B cell (primary cell): ENCODE measurements around the gene NEK5. TPM values are rescaled to one million over a fixed set of nuclear protein-coding genes. Genes with fewer than 3 reads are reported as not detected.

Source experiments
- ATAC-seq: fragments of 200-7000 bp; cut with Tn5 transposase; one replicate; pipeline ENCODE4 v1.10.0; 2021; ENCODE audit warnings: low read depth, mild to moderate bottlenecking, moderate number of reproducible peaks, moderate library complexity
- CTCF ChIA-PET: fragments of 350-600 bp; sonication (Branson Sonifier 250); formaldehyde crosslinking; loops from one replicate; lab custom pipeline; 2021; ENCODE audit warnings: antibody characterized with exemption, inconsistent platforms; lab: Charles Lee
- POLR2A ChIA-PET: fragments of 350-600 bp; sonication (Branson Sonifier 250); formaldehyde crosslinking; loops from one replicate; lab custom pipeline; 2021; ENCODE audit warnings: antibody characterized with exemption; lab: Charles Lee
- DNase-seq: peaks from one replicate; pipeline ENCODE4 v3.0.0; 2013
- H2AFZ ChIP-seq: 2 replicates; pipeline ENCODE4 v1.6.1; 2012; ENCODE audit warnings: mild to moderate bottlenecking, low read depth, low read length; ENCODE audit not compliant: insufficient read depth, poor library complexity, severe bottlenecking
- H3K27ac ChIP-seq, 2 donors: 1 replicate in 1 of 2; 2 replicates in 1 of 2; pipeline ENCODE4 v1.5.1; 2012 to 2013; ENCODE audit warnings: low read length in 2 of 2, mild to moderate bottlenecking in 2 of 2, moderate library complexity in 1 of 2
- H3K27me3 ChIP-seq, 4 experiments: fragments of 200-600 bp in 1 of 4; sonication (generic) in 1 of 4; replicated peaks in 1 of 4; 1 replicate in 2 of 4; 2 replicates in 2 of 4; pipeline versions ENCODE4 v1.6.1 to v1.7.0; 2013 to 2016; ENCODE audit warnings: low read length in 3 of 4, mild to moderate bottlenecking in 2 of 4, mixed read lengths in 1 of 4, moderate library complexity in 1 of 4; ENCODE audit not compliant: insufficient read depth in 4 of 4, control insufficient read depth in 3 of 4; ENCODE audit errors: control extremely low read depth in 1 of 4
- H3K36me3 ChIP-seq, 2 experiments: replicated peaks in 1 of 2; 1 replicate in 1 of 2; 2 replicates in 1 of 2; pipeline versions ENCODE4 v1.6.1 to v1.7.1; 2013; ENCODE audit warnings: low read length in 1 of 2; ENCODE audit not compliant: insufficient read depth in 2 of 2, control insufficient read depth in 1 of 2; ENCODE audit errors: control extremely low read depth in 1 of 2, extremely low read depth in 1 of 2
- H3K4me1 ChIP-seq, 2 donors: fragments of 200-600 bp in 1 of 2; sonication (generic) in 1 of 2; 1 replicate in 1 of 2; 2 replicates in 1 of 2; pipeline versions ENCODE4 v1.5.1 to v1.6.1; 2013 to 2017; ENCODE audit warnings: low read length in 2 of 2; ENCODE audit not compliant: control insufficient read depth in 2 of 2, insufficient read depth in 2 of 2
- H3K4me2 ChIP-seq: replicated peaks from 2 replicates; pipeline ENCODE3; 2012; ENCODE audit warnings: mild to moderate bottlenecking, low read depth, low read length; ENCODE audit not compliant: poor library complexity, severe bottlenecking
- H3K4me3 ChIP-seq, 5 experiments: fragments of 200-600 bp in 1 of 5; sonication (generic) in 1 of 5; 1 replicate in 3 of 5; 2 replicates in 2 of 5; pipeline versions ENCODE4 v1.5.1 to v1.7.0; 2011 to 2016; ENCODE audit warnings: low read length in 4 of 5, mild to moderate bottlenecking in 4 of 5, low read depth in 2 of 5, control low read depth in 1 of 5, moderate library complexity in 1 of 5; ENCODE audit not compliant: insufficient read depth in 1 of 5; ENCODE audit errors: control extremely low read depth in 1 of 5, extremely low read depth in 1 of 5
- H3K79me2 ChIP-seq: fragments of 200-600 bp; sonication (generic); one replicate; pipeline ENCODE4 v1.6.0; 2016; ENCODE audit warnings: low read length; ENCODE audit not compliant: control insufficient read depth, insufficient read depth
- H3K9ac ChIP-seq: fragments of 200-600 bp; sonication (generic); 2 replicates; pipeline ENCODE4 v1.6.1; 2017; ENCODE audit warnings: mild to moderate bottlenecking, low read length, moderate library complexity
- H3K9me3 ChIP-seq, 3 donors: one replicate each; pipeline versions ENCODE4 v1.6.1 to v1.7.1; 2013; ENCODE audit warnings: low read length in 2 of 3; ENCODE audit not compliant: control insufficient read depth in 2 of 3, insufficient read depth in 1 of 3; ENCODE audit errors: control extremely low read depth in 1 of 3
- H4K20me1 ChIP-seq: 2 replicates; pipeline ENCODE4 v1.6.0; 2012; ENCODE audit warnings: mild to moderate bottlenecking, low read length; ENCODE audit not compliant: insufficient read depth, control insufficient read depth, poor library complexity, severe bottlenecking
- H3K27ac Mint-ChIP-seq: one replicate; pipeline ENCODE4 v1.8.0; 2021; ENCODE audit warnings: mixed read lengths
- H3K27me3 Mint-ChIP-seq: one replicate; pipeline ENCODE4 v1.8.0; 2021; ENCODE audit warnings: mixed read lengths
- H3K4me1 Mint-ChIP-seq: one replicate; pipeline ENCODE4 v1.8.0; 2021; ENCODE audit warnings: mixed read lengths
- H3K4me3 Mint-ChIP-seq: one replicate; pipeline ENCODE4 v1.8.0; 2021; ENCODE audit warnings: mixed read lengths
- H3K9me3 Mint-ChIP-seq: one replicate; pipeline ENCODE4 v1.8.0; 2022; ENCODE audit warnings: mixed read lengths; ENCODE audit not compliant: insufficient read depth
- EZH2 ChIP-seq: IDR thresholded peaks from 2 replicates; pipeline ENCODE4 v1.6.1; 2012; ENCODE audit warnings: borderline replicate concordance, low read depth, mild to moderate bottlenecking, moderate library complexity, low read length; ENCODE audit not compliant: insufficient read depth, poor library complexity, severe bottlenecking
- WGBS: methylation state at CpG from one replicate; pipeline ENCODE4 v1.1.5; 2013; ENCODE audit warnings: missing lambda C conversion rate; ENCODE audit not compliant: insufficient coverage; 5-methylcytosine and 5-hydroxymethylcytosine counted together
- intact Hi-C: fragments of 100-400 bp; cut with micrococcal nuclease; formaldehyde crosslinking; loops from one replicate; pipeline ENCODE4 v1.10.0; 2022
- polyA plus RNA-seq: library from polyadenylated mRNA; depleted of rRNA; stranded (reverse); fragments of >200 nt; gene quantifications from 2 replicates; pipeline ENCODE4 v1.2.3, GENCODE V29; 2012
- total RNA-seq, 2 donors: library from RNA; stranded (reverse); fragments of 120-200 nt in 1 of 2; gene quantifications; 1 replicate in 1 of 2; 2 replicates in 1 of 2; pipeline versions ENCODE4 v1.2.3 to v1.2.4, GENCODE V29; 2013 to 2022
- TF ChIP-seq, protein P1 (sequence below): fragments of 200-600 bp; IDR thresholded peaks from one replicate; pipeline ENCODE4 v1.8.0; 2022; ENCODE audit warnings: antibody characterized with exemption, mild to moderate bottlenecking

NEK5 gene
- total and polyA plus RNA-seq, 2 donors (not counting 1 experiment from before 2014, with no cell fraction given) = not detected

- H3K27me3 Mint-ChIP-seq = peaks cover 26% of the 10 kb centered on the region
- WGBS = no CpG with 5 or more reads among the region's 6 CpGs
- no peak for DNase-seq
- POLR2A ChIA-PET = no interaction called here
- intact Hi-C loops = loop anchor here (1.0 to 10.0 kb wide), 7 partner anchors 126 to 840 kb away; partner anchors contain the start of genes CKAP2 and TMEM272
- CTCF ChIA-PET = interaction anchor here (0.7 to 2.9 kb wide), 28 partner anchors 10 to 1001 kb away, joined by 3 to 42 read pairs (median 4); partner anchors contain the start of genes ALG11 and TMEM272
- no peak overlapping the region for H3K4me3 Mint-ChIP-seq
- Histone ChIP-seq H3K9ac (no peak overlapping the region), H3K4me3 (no peak overlapping the region), H4K20me1 (no peaks in the 10 kb centered on the region), H3K79me2 (no peaks in the 10 kb centered on the region), H3K9me3 (no peaks in the 10 kb centered on the region), H3K27me3 (peaks cover 0 to 25% (median 16%) of the 10 kb centered on the region in 4 experiments), H3K4me2 (no peak overlapping the region), H3K4me1 (peaks cover 17 to 18% of the 10 kb centered on the region in 2 donors), H2AFZ (no peak overlapping the region), H3K27ac (no peak overlapping the region), H3K36me3 (peaks cover 0 to 2% of the 10 kb centered on the region in 2 experiments)
- no peak overlapping the region for H3K27ac Mint-ChIP-seq
- H3K9me3 Mint-ChIP-seq = no peaks in the 10 kb centered on the region
- TF ChIP-seq, protein P1, sequence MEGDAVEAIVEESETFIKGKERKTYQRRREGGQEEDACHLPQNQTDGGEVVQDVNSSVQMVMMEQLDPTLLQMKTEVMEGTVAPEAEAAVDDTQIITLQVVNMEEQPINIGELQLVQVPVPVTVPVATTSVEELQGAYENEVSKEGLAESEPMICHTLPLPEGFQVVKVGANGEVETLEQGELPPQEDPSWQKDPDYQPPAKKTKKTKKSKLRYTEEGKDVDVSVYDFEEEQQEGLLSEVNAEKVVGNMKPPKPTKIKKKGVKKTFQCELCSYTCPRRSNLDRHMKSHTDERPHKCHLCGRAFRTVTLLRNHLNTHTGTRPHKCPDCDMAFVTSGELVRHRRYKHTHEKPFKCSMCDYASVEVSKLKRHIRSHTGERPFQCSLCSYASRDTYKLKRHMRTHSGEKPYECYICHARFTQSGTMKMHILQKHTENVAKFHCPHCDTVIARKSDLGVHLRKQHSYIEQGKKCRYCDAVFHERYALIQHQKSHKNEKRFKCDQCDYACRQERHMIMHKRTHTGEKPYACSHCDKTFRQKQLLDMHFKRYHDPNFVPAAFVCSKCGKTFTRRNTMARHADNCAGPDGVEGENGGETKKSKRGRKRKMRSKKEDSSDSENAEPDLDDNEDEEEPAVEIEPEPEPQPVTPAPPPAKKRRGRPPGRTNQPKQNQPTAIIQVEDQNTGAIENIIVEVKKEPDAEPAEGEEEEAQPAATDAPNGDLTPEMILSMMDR = no peak
- TF ChIP-seq EZH2 = no peak
- ATAC-seq = no peak
- peaks cover 16% of the 10 kb centered on the region for H3K4me1 Mint-ChIP-seq
These were observed 1.5 kb downstream of the NEK5 start for GRCh38 chr13:52127378-52127777.

DNA sequence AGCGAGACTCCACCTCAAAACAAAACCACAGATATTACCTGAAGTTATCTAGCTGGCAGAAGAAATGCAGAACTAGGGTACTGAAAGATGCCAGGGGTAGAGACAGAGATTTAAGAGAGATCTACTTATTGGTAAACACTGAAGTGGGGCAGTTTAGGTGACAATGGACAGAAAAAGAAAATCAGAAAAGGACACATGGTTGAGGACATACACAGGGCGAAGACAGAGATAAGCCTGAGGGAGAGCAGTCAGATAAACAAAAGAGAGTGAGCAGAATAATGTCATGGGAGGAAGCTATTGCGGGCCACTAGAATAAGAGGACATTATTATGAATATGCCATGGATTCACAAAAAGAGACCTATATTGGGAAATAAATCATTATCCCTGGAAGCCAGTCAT lies 3.3 kb downstream of the NEK5 start:
- no peaks in the 10 kb centered on the region for H3K9me3 Mint-ChIP-seq
- Histone ChIP-seq H3K4me1 (peaks cover 17 to 18% of the 10 kb centered on the region in 2 donors), H3K4me3 (no peak overlapping the region), H3K27ac (no peak overlapping the region), H2AFZ (no peak overlapping the region), H3K9ac (no peak overlapping the region), H3K36me3 (no peaks in the 10 kb centered on the region), H3K9me3 (no peaks in the 10 kb centered on the region), H4K20me1 (no peaks in the 10 kb centered on the region), H3K27me3 (peaks cover 0 to 25% (median 16%) of the 10 kb centered on the region in 4 experiments), H3K79me2 (no peaks in the 10 kb centered on the region), H3K4me2 (no peak overlapping the region)
- DNase-seq (no peak), ATAC-seq (no peak)
- intact Hi-C loops = loop anchor here (5.0 to 10.0 kb wide), 3 partner anchors 332 to 838 kb away; partner anchors contain the start of gene CKAP2
- no peak for TF ChIP-seq EZH2
- TF ChIP-seq, protein P1 = no peak
- H3K4me3 Mint-ChIP-seq = no peak overlapping the region
- WGBS = 100% methylated on average over 1 of the region's 3 CpGs
- POLR2A ChIA-PET = no interaction called here
- H3K4me1 Mint-ChIP-seq = peaks cover 16% of the 10 kb centered on the region
- H3K27me3 Mint-ChIP-seq = peaks cover 26% of the 10 kb centered on the region
- H3K27ac Mint-ChIP-seq = no peak overlapping the region
- CTCF ChIA-PET = interaction anchor here (0.7 to 2.9 kb wide), 3 partner anchors 123 to 1000 kb away, joined by 3 to 42 read pairs (median 4); no protein-coding TSS in a partner anchor
